ENCODE data around the gene OR5M10. TPM values are rescaled to one million over a fixed set of nuclear protein-coding genes. Genes with fewer than 3 reads are reported as not detected.
"Not testable (repeated sequence)": the region's sequence is repeated elsewhere in the genome, so short reads cannot be mapped to it uniquely, and the experiment has no call there.

The OR5M10 gene
- polyA plus RNA-seq: not detected
- long read RNA-seq, donor 1: 0 reads
- long read RNA-seq, donor 2: 0 reads
- long read RNA-seq, donor 3: 0 reads
- long read RNA-seq, donor 4: 0 reads
- long read RNA-seq, donor 5: 0 reads
- long read RNA-seq, donor 6: 0 reads
- long read RNA-seq, donor 7: 0 reads
- long read RNA-seq, donor 8: 0 reads
- long read RNA-seq, donor 9: 0 reads
- long read RNA-seq, donor 10: 0 reads
- long read RNA-seq, donor 11: 0 reads

DNA sequence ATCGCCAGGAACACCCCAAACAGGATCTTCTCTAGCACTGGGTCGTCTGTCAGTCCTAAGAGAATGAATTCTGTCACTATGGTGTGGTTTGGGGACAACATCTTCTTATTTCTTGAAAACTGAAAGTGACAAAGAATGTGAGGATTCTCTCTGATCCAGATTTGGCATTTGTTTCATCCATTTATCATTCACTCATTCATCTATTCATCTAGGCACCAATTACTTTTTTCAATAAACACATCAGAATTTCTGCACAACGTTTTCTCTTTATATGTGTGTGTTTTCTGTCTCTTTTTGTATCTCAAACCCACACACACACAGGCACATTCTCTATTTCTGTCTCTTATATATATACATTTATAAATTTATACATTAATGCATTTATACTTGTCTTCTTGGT lies at the start of gene OR5M10:
OR5M10 (minus strand) TSS at position 101 of the 400 bp plus-strand sequence; CDS start at position 101, 0 bp downstream.
- H3K9me3 ChIP-seq (ENCODE audit: control insufficient read depth, low read depth, low read length): no peaks in the 10 kb centered on the region
- H3K36me3 ChIP-seq (ENCODE audit: control insufficient read depth, insufficient read depth, low read length): no peaks in the 10 kb centered on the region
- H3K4me3 ChIP-seq (ENCODE audit: low read length): no peak within 1 kb of the TSS
- DNase-seq: no peak
- H3K27me3 ChIP-seq (ENCODE audit: control insufficient read depth, insufficient read depth, low read length): no peaks in the 10 kb centered on the region
- no peak within 1 kb of the TSS for H3K27ac ChIP-seq (ENCODE audit: low read length)
- H3K4me1 ChIP-seq (ENCODE audit: control insufficient read depth, insufficient read depth, low read length): no peaks in the 10 kb centered on the region
- 25% methylated on average over 1 of the region's 3 CpGs for WGBS (ENCODE audit: insufficient coverage, low lambda C conversion rate)

DNA sequence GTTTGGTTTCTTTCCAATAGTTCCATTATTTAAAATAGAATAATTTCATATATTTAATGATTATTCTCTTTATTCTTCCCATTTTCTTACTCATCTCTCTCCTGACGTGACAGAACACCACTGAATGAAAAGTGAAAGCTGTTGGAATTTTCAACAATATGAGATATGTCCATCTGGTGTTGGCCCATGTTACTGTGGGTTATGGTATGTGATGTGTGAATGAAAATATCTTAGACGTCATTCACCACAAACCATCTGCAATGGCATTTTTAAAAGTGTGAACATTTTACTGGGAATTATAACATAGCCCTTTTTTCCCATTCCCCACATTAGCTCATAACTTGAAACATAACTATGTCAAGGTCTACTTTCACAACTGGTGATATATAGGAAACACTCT lies 48.4 kb upstream of the OR5M10 start:
- Histone ChIP-seq H3K27me3 (ENCODE audit: control insufficient read depth, insufficient read depth, low read length) (no peaks in the 10 kb centered on the region), H3K4me3 (ENCODE audit: low read length) (no peak overlapping the region), H3K9me3 (ENCODE audit: control insufficient read depth, low read depth, low read length) (no peaks in the 10 kb centered on the region), H3K4me1 (ENCODE audit: control insufficient read depth, insufficient read depth, low read length) (no peaks in the 10 kb centered on the region), H3K27ac (ENCODE audit: low read length) (no peak overlapping the region), H3K36me3 (ENCODE audit: control insufficient read depth, insufficient read depth, low read length) (no peaks in the 10 kb centered on the region)
- 71% methylated on average over 1 of the region's 2 CpGs for WGBS (ENCODE audit: insufficient coverage, low lambda C conversion rate)
- DNase-seq: no peak

GRCh38 chr11:56624661-56625110 lies 47.2 kb upstream of the OR5M10 start:
- Histone ChIP-seq H3K27me3 (ENCODE audit: control insufficient read depth, insufficient read depth, low read length) (no peaks in the 10 kb centered on the region), H3K9me3 (ENCODE audit: control insufficient read depth, low read depth, low read length) (no peaks in the 10 kb centered on the region), H3K27ac (ENCODE audit: low read length) (no peak overlapping the region), H3K36me3 (ENCODE audit: control insufficient read depth, insufficient read depth, low read length) (no peaks in the 10 kb centered on the region), H3K4me1 (ENCODE audit: control insufficient read depth, insufficient read depth, low read length) (no peaks in the 10 kb centered on the region), H3K4me3 (ENCODE audit: low read length) (no peak overlapping the region)
- DNase-seq: peak; percentile 21 to 46
- WGBS (ENCODE audit: insufficient coverage, low lambda C conversion rate): no CpG with 5 or more reads among the region's 3 CpGs

DNA sequence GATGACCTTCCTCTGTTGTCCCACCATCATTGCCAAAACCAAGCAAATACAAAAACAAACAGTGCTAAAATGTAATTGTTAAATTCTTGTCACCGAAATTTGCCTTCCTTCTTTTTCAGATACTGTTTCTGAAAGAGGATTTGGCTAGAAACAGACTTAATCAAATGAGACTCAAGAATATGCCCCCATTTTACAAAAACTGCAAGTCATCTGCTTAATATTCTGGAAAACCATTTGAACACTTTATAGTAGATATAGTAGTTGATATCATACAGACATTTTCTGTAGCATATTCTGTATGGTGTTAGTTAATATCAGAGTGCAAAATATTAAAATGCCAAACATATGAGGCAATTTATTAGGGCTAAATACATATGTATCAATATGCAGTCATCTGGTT lies 33.7 kb upstream of the OR5M10 start:
- H3K4me1 ChIP-seq (ENCODE audit: control insufficient read depth, insufficient read depth, low read length): no peaks in the 10 kb centered on the region
- no peak for DNase-seq
- no peak overlapping the region for H3K27ac ChIP-seq (ENCODE audit: low read length)
- no peaks in the 10 kb centered on the region for H3K9me3 ChIP-seq (ENCODE audit: control insufficient read depth, low read depth, low read length)
- WGBS (ENCODE audit: insufficient coverage, low lambda C conversion rate): no CpG with 5 or more reads among the region's 1 CpG
- H3K27me3 ChIP-seq (ENCODE audit: control insufficient read depth, insufficient read depth, low read length): no peaks in the 10 kb centered on the region
- no peak overlapping the region for H3K4me3 ChIP-seq (ENCODE audit: low read length)
- H3K36me3 ChIP-seq (ENCODE audit: control insufficient read depth, insufficient read depth, low read length): no peaks in the 10 kb centered on the region

DNA sequence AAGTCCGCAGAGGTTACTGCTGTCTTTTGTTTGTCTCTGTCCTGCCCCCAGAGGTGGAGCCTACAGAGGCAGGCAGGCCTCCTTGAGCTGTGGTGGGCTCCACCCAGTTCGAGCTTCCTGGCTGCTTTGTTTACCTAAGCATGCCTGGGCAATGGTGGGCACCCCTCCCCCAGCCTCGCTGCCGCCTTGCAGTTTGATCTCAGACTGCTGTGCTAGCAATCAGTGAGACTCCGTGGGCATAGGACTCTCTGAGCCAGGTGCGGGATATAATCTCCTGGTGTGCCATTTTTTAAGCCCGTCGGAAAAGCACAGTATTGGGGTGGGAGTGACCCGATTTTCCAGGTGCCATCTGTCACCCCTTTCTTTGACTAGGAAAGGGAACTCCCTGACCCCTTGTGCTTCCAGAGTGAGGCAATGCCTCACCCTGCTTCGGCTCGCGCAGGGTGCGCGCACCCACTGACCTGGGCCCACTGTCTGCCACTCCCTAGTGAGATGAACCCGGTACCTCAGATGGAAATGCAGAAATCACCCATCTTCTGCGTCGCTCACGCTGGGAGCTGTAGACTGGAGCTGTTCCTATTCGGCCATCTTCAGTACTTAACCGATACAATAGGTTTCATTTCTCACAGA lies 14.7 kb upstream of the OR5M10 start:
- not testable (repeated sequence) for H3K9me3 ChIP-seq (ENCODE audit: control insufficient read depth, low read depth, low read length); H3K27me3 ChIP-seq (ENCODE audit: control insufficient read depth, insufficient read depth, low read length); H3K4me1 ChIP-seq (ENCODE audit: control insufficient read depth, insufficient read depth, low read length); H3K27ac ChIP-seq (ENCODE audit: low read length); DNase-seq; H3K4me3 ChIP-seq (ENCODE audit: low read length); H3K36me3 ChIP-seq (ENCODE audit: control insufficient read depth, insufficient read depth, low read length)
- no CpG with 5 or more reads among the region's 20 CpGs for WGBS (ENCODE audit: insufficient coverage, low lambda C conversion rate)

DNA sequence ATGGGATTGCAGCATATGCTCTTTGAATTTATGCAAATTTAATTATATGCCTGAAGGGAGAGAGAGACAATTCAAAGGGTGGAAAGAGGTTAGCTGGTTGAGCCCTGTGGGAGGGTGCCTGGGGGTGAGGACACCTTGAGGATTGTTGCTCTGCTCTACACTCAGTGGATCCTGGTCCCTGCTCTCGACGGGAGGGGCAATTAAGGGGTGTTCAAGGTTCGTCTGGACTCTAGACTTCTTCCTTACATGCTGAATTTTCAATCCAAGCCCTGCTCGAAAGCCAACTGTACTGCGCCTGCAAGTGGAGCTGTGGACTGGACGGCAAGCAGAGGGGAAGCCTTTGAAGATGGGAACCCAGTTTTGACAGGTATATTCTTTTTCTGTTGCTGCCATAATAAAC lies 18.9 kb downstream of the OR5M10 start:
- H3K9me3 ChIP-seq (ENCODE audit: control insufficient read depth, low read depth, low read length): no peaks in the 10 kb centered on the region
- H3K36me3 ChIP-seq (ENCODE audit: control insufficient read depth, insufficient read depth, low read length): no peaks in the 10 kb centered on the region
- 10% methylated on average over 2 of the region's 6 CpGs for WGBS (ENCODE audit: insufficient coverage, low lambda C conversion rate)
- peak; percentile 22 to 73 for DNase-seq
- H3K4me1 ChIP-seq (ENCODE audit: control insufficient read depth, insufficient read depth, low read length): no peaks in the 10 kb centered on the region
- no peak overlapping the region for H3K4me3 ChIP-seq (ENCODE audit: low read length)
- no peak overlapping the region for H3K27ac ChIP-seq (ENCODE audit: low read length)
- no peaks in the 10 kb centered on the region for H3K27me3 ChIP-seq (ENCODE audit: control insufficient read depth, insufficient read depth, low read length)

DNA sequence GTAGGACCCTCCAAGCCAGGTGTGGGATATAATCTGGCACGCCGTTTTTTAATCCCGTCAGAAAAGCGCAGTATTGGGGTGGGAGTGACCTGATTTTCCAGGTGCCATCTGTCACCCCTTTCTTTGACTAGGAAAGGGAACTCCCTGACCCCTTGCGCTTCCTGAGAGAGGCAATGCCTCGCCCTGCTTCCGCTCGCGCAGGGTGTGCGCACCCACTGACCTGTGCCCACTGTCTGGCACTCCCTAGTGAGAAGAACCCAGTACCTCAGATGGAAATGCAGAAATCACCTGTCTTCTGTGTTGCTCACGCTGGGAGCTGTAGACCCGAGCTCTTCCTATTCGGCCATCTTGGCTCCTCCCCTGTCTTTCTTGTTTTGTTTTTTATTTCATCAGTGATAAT lies 22.8 kb downstream of the OR5M10 start:
- WGBS (ENCODE audit: insufficient coverage, low lambda C conversion rate): no CpG with 5 or more reads among the region's 13 CpGs
- not testable (repeated sequence) for H3K36me3 ChIP-seq (ENCODE audit: control insufficient read depth, insufficient read depth, low read length); DNase-seq; H3K27me3 ChIP-seq (ENCODE audit: control insufficient read depth, insufficient read depth, low read length); H3K4me1 ChIP-seq (ENCODE audit: control insufficient read depth, insufficient read depth, low read length); H3K9me3 ChIP-seq (ENCODE audit: control insufficient read depth, low read depth, low read length); H3K27ac ChIP-seq (ENCODE audit: low read length); H3K4me3 ChIP-seq (ENCODE audit: low read length)

- 68% methylated on average over 4 of the region's 6 CpGs for WGBS (ENCODE audit: insufficient coverage, low lambda C conversion rate)
- Histone ChIP-seq H3K27me3 (ENCODE audit: control insufficient read depth, insufficient read depth, low read length) (no peaks in the 10 kb centered on the region), H3K27ac (ENCODE audit: low read length) (no peak overlapping the region), H3K9me3 (ENCODE audit: control insufficient read depth, low read depth, low read length) (no peaks in the 10 kb centered on the region), H3K4me1 (ENCODE audit: control insufficient read depth, insufficient read depth, low read length) (no peaks in the 10 kb centered on the region), H3K4me3 (ENCODE audit: low read length) (no peak overlapping the region), H3K36me3 (ENCODE audit: control insufficient read depth, insufficient read depth, low read length) (no peaks in the 10 kb centered on the region)
- DNase-seq: no peak
These were observed 32.0 kb downstream of the OR5M10 start for GRCh38 chr11:56545531-56545930.

- no peaks in the 10 kb centered on the region for H3K9me3 ChIP-seq (ENCODE audit: control insufficient read depth, low read depth, low read length)
- no CpG with 5 or more reads among the region's 1 CpG for WGBS (ENCODE audit: insufficient coverage, low lambda C conversion rate)
- H3K27me3 ChIP-seq (ENCODE audit: control insufficient read depth, insufficient read depth, low read length): no peaks in the 10 kb centered on the region
- no peaks in the 10 kb centered on the region for H3K36me3 ChIP-seq (ENCODE audit: control insufficient read depth, insufficient read depth, low read length)
- no peak overlapping the region for H3K4me3 ChIP-seq (ENCODE audit: low read length)
- DNase-seq: no peak
- H3K4me1 ChIP-seq (ENCODE audit: control insufficient read depth, insufficient read depth, low read length): no peaks in the 10 kb centered on the region
- no peak overlapping the region for H3K27ac ChIP-seq (ENCODE audit: low read length)
These were observed 33.8 kb downstream of the OR5M10 start for GRCh38 chr11:56543739-56544138.

DNA sequence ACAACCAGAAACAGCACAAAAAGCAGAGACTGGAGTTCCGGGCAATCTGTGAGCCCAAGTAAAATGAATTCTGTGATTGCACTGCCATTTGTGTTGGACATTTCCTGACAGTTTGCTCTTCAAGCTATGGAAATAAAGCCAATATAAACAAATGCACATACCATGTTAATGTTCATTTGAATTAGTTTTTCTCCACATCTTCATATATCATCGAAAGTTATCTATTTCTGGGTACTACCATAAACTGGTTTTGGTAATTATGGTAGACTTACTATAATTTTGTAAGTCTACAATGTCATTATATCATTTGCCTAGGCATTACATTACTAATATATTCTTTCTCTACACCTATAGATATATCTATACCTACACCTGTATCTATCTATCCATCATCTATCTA lies 34.4 kb downstream of the OR5M10 start, which contains the start of gene OR5M11:
OR5M11 (minus strand) TSS at position 101 of the 400 bp plus-strand sequence; CDS start at position 101, 0 bp downstream.
- Histone ChIP-seq H3K4me1 (ENCODE audit: control insufficient read depth, insufficient read depth, low read length) (no peaks in the 10 kb centered on the region), H3K27me3 (ENCODE audit: control insufficient read depth, insufficient read depth, low read length) (no peaks in the 10 kb centered on the region), H3K9me3 (ENCODE audit: control insufficient read depth, low read depth, low read length) (no peaks in the 10 kb centered on the region), H3K4me3 (ENCODE audit: low read length) (no peak within 1 kb of the TSS), H3K36me3 (ENCODE audit: control insufficient read depth, insufficient read depth, low read length) (no peaks in the 10 kb centered on the region), H3K27ac (ENCODE audit: low read length) (no peak within 1 kb of the TSS)
- WGBS (ENCODE audit: insufficient coverage, low lambda C conversion rate): no CpG with 5 or more reads among the region's 2 CpGs
- DNase-seq: no peak

All from large intestine (tissue), 12 donors.